Measurements from ENCODE around the gene CDH4.
"Not testable (repeated sequence)": the region's sequence is repeated elsewhere in the genome, so short reads cannot be mapped to it uniquely, and the experiment has no call there.

CDH4 gene

GRCh38 chr20:61854538-61854937 lies 602.5 kb downstream of the CDH4 start:
- Histone ChIP-seq H3K4me1 (ENCODE audit: control insufficient read depth in 5 of 5, insufficient read depth in 5 of 5, low read length in 5 of 5) (peaks cover 0 to 11% (median 4%) of the 10 kb centered on the region in 5 donors), H3K27me3 (ENCODE audit: control insufficient read depth in 5 of 5, insufficient read depth in 4 of 5, low read length in 5 of 5) (peaks cover 17 to 29% (median 26%) of the 10 kb centered on the region in 5 donors), H3K9me3 (ENCODE audit: control insufficient read depth in 5 of 5, low read length in 5 of 5) (peaks cover 0 to 11% (median 3%) of the 10 kb centered on the region in 5 donors)
- not testable (repeated sequence) for H3K36me3 ChIP-seq (ENCODE audit: control insufficient read depth in 5 of 5, insufficient read depth in 5 of 5, low read length in 5 of 5); H3K4me3 ChIP-seq (ENCODE audit: low read depth in 1 of 5, low read length in 5 of 5); H3K27ac ChIP-seq (ENCODE audit: low read depth, low read length); H3K9ac ChIP-seq (ENCODE audit: low read length in 5 of 5)

DNA sequence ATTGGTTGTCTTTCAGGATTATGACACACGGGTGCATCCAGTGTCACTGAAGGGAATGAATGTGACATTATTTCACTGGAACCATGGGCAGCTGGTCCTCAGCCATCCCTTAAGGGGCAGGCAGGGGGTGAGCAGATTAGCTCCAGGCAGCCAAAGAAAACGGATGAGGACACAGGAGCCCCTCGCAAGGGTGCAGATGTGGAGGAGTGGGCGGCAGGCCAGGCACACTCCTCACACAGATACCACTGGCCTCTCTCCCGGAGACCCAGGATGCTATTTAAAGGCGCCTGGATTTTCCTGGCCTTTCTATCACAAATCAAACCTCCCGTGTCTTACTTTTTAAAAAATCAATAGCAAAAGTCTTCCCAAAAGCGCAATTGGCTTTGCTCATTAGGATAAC lies 603.2 kb downstream of the CDH4 start:
- Histone ChIP-seq H3K9me3 (ENCODE audit: control insufficient read depth in 5 of 5, low read length in 5 of 5) (peaks cover 0 to 8% (median 0%) of the 10 kb centered on the region in 5 donors), H3K9ac (ENCODE audit: low read length in 5 of 5) (no peak overlapping the region), H3K27me3 (ENCODE audit: control insufficient read depth in 5 of 5, insufficient read depth in 4 of 5, low read length in 5 of 5) (peaks cover 16 to 24% (median 22%) of the 10 kb centered on the region in 5 donors), H3K4me3 (ENCODE audit: low read depth in 1 of 5, low read length in 5 of 5) (no peak overlapping the region), H3K4me1 (ENCODE audit: control insufficient read depth in 5 of 5, insufficient read depth in 5 of 5, low read length in 5 of 5) (peaks cover 0 to 9% (median 4%) of the 10 kb centered on the region in 5 donors), H3K36me3 (ENCODE audit: control insufficient read depth in 5 of 5, insufficient read depth in 5 of 5, low read length in 5 of 5) (no peaks in the 10 kb centered on the region), H3K27ac (ENCODE audit: low read depth, low read length) (no peak overlapping the region)

GRCh38 chr20:61856626-61857413 lies 604.8 kb downstream of the CDH4 start:
- Histone ChIP-seq H3K9ac (ENCODE audit: low read length in 5 of 5) (no peak overlapping the region), H3K36me3 (ENCODE audit: control insufficient read depth in 5 of 5, insufficient read depth in 5 of 5, low read length in 5 of 5) (no peaks in the 10 kb centered on the region), H3K27ac (ENCODE audit: low read depth, low read length) (no peak overlapping the region), H3K9me3 (ENCODE audit: control insufficient read depth in 5 of 5, low read length in 5 of 5) (peaks cover 0 to 8% (median 0%) of the 10 kb centered on the region in 5 donors), H3K4me1 (ENCODE audit: control insufficient read depth in 5 of 5, insufficient read depth in 5 of 5, low read length in 5 of 5) (no peaks in the 10 kb centered on the region), H3K27me3 (ENCODE audit: control insufficient read depth in 5 of 5, insufficient read depth in 4 of 5, low read length in 5 of 5) (peaks cover 8 to 22% (median 18%) of the 10 kb centered on the region in 5 donors), H3K4me3 (ENCODE audit: low read depth in 1 of 5, low read length in 5 of 5) (no peak overlapping the region)

DNA sequence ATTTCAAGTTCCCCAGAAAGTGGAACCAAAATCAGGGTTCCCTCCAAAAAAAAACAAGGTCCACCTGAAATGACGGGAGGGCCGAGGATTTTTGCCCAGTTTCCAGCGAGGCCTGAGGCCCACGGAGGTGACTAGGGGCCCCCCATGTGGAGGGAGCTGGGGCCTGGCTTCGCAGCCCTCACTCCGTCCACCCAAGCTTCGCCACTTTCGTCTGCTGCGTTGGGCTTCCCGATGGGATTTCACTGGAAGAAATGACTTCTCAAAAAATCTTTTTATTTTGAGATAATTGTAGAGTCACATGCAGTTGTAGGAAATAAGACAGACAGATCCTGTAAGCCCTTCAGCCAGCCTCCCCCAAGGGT lies 605.3 kb downstream of the CDH4 start:
- Histone ChIP-seq H3K36me3 (ENCODE audit: control insufficient read depth in 5 of 5, insufficient read depth in 5 of 5, low read length in 5 of 5) (no peaks in the 10 kb centered on the region), H3K4me1 (ENCODE audit: control insufficient read depth in 5 of 5, insufficient read depth in 5 of 5, low read length in 5 of 5) (no peaks in the 10 kb centered on the region), H3K27me3 (ENCODE audit: control insufficient read depth in 5 of 5, insufficient read depth in 4 of 5, low read length in 5 of 5) (peaks cover 3 to 22% (median 14%) of the 10 kb centered on the region in 5 donors), H3K4me3 (ENCODE audit: low read depth in 1 of 5, low read length in 5 of 5) (no peak overlapping the region), H3K9ac (ENCODE audit: low read length in 5 of 5) (no peak overlapping the region), H3K9me3 (ENCODE audit: control insufficient read depth in 5 of 5, low read length in 5 of 5) (peaks cover 0 to 8% (median 0%) of the 10 kb centered on the region in 5 donors), H3K27ac (ENCODE audit: low read depth, low read length) (no peak overlapping the region)

DNA sequence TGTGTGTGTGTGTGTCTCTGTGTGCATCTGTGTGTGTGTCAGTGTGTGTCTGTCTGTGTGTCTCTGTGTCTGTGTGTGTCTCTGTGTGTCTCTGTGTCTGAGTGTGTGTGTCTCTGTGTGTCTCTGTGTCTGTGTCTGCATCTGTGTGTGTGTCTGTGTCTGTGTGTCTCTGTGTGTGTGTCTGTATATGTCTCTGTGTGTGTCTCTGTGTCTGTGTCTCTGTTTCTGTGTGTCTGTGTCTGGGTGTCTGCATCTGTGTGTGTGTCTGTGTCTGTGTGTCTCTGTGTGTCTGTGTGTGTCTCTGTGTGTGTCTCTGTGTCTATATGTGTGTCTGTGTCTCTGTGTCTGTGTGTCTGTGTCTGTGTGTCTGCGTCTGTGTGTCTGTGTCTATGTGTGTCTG lies 605.8 kb downstream of the CDH4 start:
- H3K36me3 ChIP-seq (ENCODE audit: control insufficient read depth in 5 of 5, insufficient read depth in 5 of 5, low read length in 5 of 5) = no peaks in the 10 kb centered on the region
- peaks cover 0 to 8% (median 0%) of the 10 kb centered on the region in 5 donors for H3K9me3 ChIP-seq (ENCODE audit: control insufficient read depth in 5 of 5, low read length in 5 of 5)
- no peak overlapping the region for H3K4me3 ChIP-seq (ENCODE audit: low read depth in 1 of 5, low read length in 5 of 5)
- no peak overlapping the region for H3K9ac ChIP-seq (ENCODE audit: low read length in 5 of 5)
- no peaks in the 10 kb centered on the region for H3K4me1 ChIP-seq (ENCODE audit: control insufficient read depth in 5 of 5, insufficient read depth in 5 of 5, low read length in 5 of 5)
- H3K27me3 ChIP-seq (ENCODE audit: control insufficient read depth in 5 of 5, insufficient read depth in 4 of 5, low read length in 5 of 5) = peaks cover 3 to 21% (median 10%) of the 10 kb centered on the region in 5 donors
- H3K27ac ChIP-seq (ENCODE audit: low read depth, low read length) = no peak overlapping the region

DNA sequence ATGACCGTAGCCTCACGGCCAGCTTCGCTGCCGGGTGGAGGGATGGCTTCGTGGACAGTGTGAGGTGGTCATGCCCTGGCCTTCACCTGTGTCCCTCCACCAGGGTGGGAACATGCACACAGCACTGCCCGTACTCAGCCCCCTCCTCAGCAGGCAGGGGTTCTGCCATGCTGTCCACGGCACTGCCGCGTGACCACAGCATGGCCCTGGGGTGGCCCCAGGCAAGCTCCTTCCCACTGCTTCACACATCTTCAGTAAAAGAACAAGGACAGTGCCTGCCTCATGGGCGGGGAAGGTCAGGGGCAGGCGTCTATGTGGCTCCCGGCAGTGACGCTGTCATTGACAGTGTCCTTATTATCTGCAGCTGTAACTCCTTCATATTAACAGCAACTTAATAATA lies 607.7 kb downstream of the CDH4 start:
- Histone ChIP-seq H3K27me3 (ENCODE audit: control insufficient read depth in 5 of 5, insufficient read depth in 4 of 5, low read length in 5 of 5) (peaks cover 0 to 17% (median 10%) of the 10 kb centered on the region in 5 donors), H3K9ac (ENCODE audit: low read length in 5 of 5) (no peak overlapping the region), H3K9me3 (ENCODE audit: control insufficient read depth in 5 of 5, low read length in 5 of 5) (peaks cover 0 to 8% (median 0%) of the 10 kb centered on the region in 5 donors), H3K4me3 (ENCODE audit: low read depth in 1 of 5, low read length in 5 of 5) (no peak overlapping the region), H3K36me3 (ENCODE audit: control insufficient read depth in 5 of 5, insufficient read depth in 5 of 5, low read length in 5 of 5) (no peaks in the 10 kb centered on the region), H3K4me1 (ENCODE audit: control insufficient read depth in 5 of 5, insufficient read depth in 5 of 5, low read length in 5 of 5) (no peaks in the 10 kb centered on the region), H3K27ac (ENCODE audit: low read depth, low read length) (no peak overlapping the region)

DNA sequence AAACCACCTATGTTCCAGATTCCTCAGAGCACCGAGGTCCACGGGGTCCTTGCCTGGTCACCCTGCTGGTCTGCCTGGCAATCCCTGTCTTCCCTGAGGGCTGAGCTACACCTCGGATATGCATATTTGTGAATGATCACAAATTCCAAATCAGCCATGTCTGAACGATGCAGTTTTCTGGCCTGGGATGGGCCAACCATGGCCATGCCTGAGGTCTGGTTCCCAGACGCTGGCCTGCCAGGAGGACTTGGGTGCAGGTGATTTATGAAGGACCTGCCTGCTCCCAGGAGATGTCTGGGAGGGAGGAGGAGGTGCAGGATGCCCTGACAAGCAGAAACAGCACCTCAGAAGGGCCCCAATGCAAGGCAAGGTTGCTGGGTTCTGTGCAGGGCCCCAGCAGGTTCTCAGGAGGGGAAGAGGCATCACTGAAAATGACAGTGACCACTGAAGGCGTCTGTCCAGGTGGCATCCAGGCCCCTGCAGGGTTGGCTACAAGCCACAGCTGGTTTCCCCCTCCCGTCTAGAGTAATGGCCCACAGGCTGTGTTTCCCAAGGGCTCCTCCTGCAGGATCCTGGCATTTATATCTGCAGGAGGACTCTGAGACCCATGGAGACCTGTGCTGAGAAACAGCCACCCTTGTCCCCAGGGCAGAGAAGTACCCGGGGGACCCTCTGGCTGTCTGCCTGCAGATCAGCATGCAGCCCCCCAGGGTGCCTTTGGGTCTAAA lies 608.4 kb downstream of the CDH4 start:
- Histone ChIP-seq H3K4me3 (ENCODE audit: low read depth in 1 of 5, low read length in 5 of 5) (no peak overlapping the region), H3K36me3 (ENCODE audit: control insufficient read depth in 5 of 5, insufficient read depth in 5 of 5, low read length in 5 of 5) (no peaks in the 10 kb centered on the region), H3K27ac (ENCODE audit: low read depth, low read length) (no peak overlapping the region), H3K9me3 (ENCODE audit: control insufficient read depth in 5 of 5, low read length in 5 of 5) (peaks cover 0 to 12% (median 0%) of the 10 kb centered on the region in 5 donors), H3K9ac (ENCODE audit: low read length in 5 of 5) (no peak overlapping the region), H3K4me1 (ENCODE audit: control insufficient read depth in 5 of 5, insufficient read depth in 5 of 5, low read length in 5 of 5) (no peaks in the 10 kb centered on the region), H3K27me3 (ENCODE audit: control insufficient read depth in 5 of 5, insufficient read depth in 4 of 5, low read length in 5 of 5) (peaks cover 0 to 17% (median 10%) of the 10 kb centered on the region in 5 donors)

DNA sequence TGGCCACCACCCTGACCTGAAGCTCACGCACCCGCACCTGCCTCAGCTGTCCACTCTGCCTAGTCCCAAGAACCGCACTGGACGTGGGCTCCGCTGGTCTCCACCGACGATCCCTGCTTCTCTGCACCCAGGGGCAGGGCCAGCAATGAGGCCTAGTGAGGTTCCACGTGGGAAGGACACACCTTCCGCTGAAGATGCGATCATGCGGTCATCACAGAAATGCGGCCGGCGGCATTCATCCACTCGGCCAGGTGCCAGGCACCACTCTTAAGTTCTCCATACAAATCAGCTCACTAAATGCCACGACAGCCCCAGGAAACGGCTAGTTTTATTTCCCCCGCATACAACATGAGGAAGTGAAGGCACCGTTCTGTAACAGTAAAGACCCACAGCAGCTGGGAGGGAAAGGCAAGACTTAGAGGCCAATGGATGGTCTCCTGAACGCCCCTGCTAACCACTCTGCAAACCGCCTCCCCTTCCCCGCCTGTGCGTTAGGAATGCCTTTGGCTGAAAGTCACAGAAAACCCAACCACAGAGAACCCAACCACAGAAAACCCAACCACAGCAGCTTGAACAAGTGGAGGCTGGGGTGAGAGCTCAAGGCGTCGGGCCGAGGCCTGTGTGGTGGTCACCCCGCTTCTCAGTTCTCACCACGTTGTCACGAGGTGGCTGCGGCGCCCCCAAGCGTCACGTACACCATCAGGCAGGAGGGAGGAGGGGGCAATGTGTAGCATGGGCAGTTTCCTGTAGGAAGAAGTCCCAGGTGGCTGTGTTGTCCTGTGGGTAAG lies 609.2 kb downstream of the CDH4 start:
- H3K27ac ChIP-seq (ENCODE audit: low read depth, low read length) = no peak overlapping the region
- H3K36me3 ChIP-seq (ENCODE audit: control insufficient read depth in 5 of 5, insufficient read depth in 5 of 5, low read length in 5 of 5) = no peaks in the 10 kb centered on the region
- H3K4me3 ChIP-seq (ENCODE audit: low read depth in 1 of 5, low read length in 5 of 5) = no peak overlapping the region
- H3K9ac ChIP-seq (ENCODE audit: low read length in 5 of 5) = no peak overlapping the region
- H3K9me3 ChIP-seq (ENCODE audit: control insufficient read depth in 5 of 5, low read length in 5 of 5) = peaks cover 0 to 9% (median 0%) of the 10 kb centered on the region in 5 donors
- H3K27me3 ChIP-seq (ENCODE audit: control insufficient read depth in 5 of 5, insufficient read depth in 4 of 5, low read length in 5 of 5) = peaks cover 4 to 20% (median 16%) of the 10 kb centered on the region in 5 donors
- H3K4me1 ChIP-seq (ENCODE audit: control insufficient read depth in 5 of 5, insufficient read depth in 5 of 5, low read length in 5 of 5) = no peaks in the 10 kb centered on the region

DNA sequence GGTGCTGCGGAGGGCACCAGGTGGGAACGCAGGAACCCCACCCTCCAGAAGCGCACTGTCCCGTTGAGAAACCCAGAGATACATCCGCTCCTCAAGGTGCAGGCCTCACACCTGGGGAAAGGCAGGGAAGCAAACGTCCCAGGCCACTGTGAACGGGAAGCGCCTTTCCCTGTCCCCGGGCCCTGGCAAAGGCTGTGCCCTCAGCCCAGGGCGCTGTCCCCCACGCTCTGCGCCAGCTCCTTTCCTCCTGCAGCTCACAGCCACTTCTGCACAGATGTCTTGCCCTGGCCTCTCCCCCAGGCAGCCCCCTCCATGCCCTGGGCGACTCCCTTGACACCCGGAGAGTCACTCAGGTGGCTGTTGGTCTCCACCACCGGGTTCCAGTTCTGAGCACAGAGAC lies 609.8 kb downstream of the CDH4 start:
- Histone ChIP-seq H3K36me3 (ENCODE audit: control insufficient read depth in 5 of 5, insufficient read depth in 5 of 5, low read length in 5 of 5) (no peaks in the 10 kb centered on the region), H3K4me3 (ENCODE audit: low read depth in 1 of 5, low read length in 5 of 5) (no peak overlapping the region), H3K27ac (ENCODE audit: low read depth, low read length) (no peak overlapping the region), H3K9ac (ENCODE audit: low read length in 5 of 5) (no peak overlapping the region), H3K4me1 (ENCODE audit: control insufficient read depth in 5 of 5, insufficient read depth in 5 of 5, low read length in 5 of 5) (no peaks in the 10 kb centered on the region), H3K27me3 (ENCODE audit: control insufficient read depth in 5 of 5, insufficient read depth in 4 of 5, low read length in 5 of 5) (peaks cover 5 to 25% (median 16%) of the 10 kb centered on the region in 5 donors), H3K9me3 (ENCODE audit: control insufficient read depth in 5 of 5, low read length in 5 of 5) (peaks cover 0 to 9% (median 0%) of the 10 kb centered on the region in 5 donors)

All from subcutaneous abdominal adipose tissue (tissue), 5 donors.